Stimulated activated CD8-positive, alpha-beta memory T cell treated with anti-CD3 and anti-CD28 coated beads, Interleukin-15, amount 100 ng/mL, for 1 hour (primary cell): ENCODE data around the gene SEC22C.

Source experiments
- DNase-seq: peaks from one replicate; pipeline ENCODE4 v3.0.0-alpha.2; 2020; ENCODE audit warnings: low read depth

Gene SEC22C

GRCh38 chr3:42535981-42536784, 45.6 kb downstream of the SEC22C start:
- DNase-seq = no peak

GRCh38 chr3:42533161-42533897, 48.4 kb downstream of the SEC22C start:
- no peak for DNase-seq

GRCh38 chr3:42532229-42532628, 49.5 kb downstream of the SEC22C start:
- no peak for DNase-seq

- DNase-seq = no peak
Observed at GRCh38 chr3:42531470-42531869, 50.3 kb downstream of the SEC22C start.

- no peak for DNase-seq
Observed at GRCh38 chr3:42530073-42530472, 51.7 kb downstream of the SEC22C start.

- DNase-seq = no peak
Observed at GRCh38 chr3:42529468-42529867, 52.3 kb downstream of the SEC22C start.

- no peak for DNase-seq
Observed at GRCh38 chr3:42527368-42527917, 54.3 kb downstream of the SEC22C start.

- DNase-seq = no peak
Observed at GRCh38 chr3:42526616-42527367, 55.0 kb downstream of the SEC22C start.

- DNase-seq = no peak
Observed at GRCh38 chr3:42525736-42526345, 55.9 kb downstream of the SEC22C start.

- no peak for DNase-seq
Observed at GRCh38 chr3:42525212-42525611, 56.6 kb downstream of the SEC22C start.

- DNase-seq = no peak
Observed at GRCh38 chr3:42524751-42525150, 57.0 kb downstream of the SEC22C start.

- DNase-seq = no peak
Observed at GRCh38 chr3:42520906-42521305, 60.9 kb downstream of the SEC22C start.

GRCh38 chr3:42520336-42520735, 61.4 kb downstream of the SEC22C start:
- no peak for DNase-seq

- no peak for DNase-seq
Observed at GRCh38 chr3:42519568-42519962, 62.2 kb downstream of the SEC22C start.

GRCh38 chr3:42518800-42519567, 62.8 kb downstream of the SEC22C start:
- DNase-seq = no peak

GRCh38 chr3:42517117-42517516, 64.7 kb downstream of the SEC22C start:
- DNase-seq = no peak

- DNase-seq = no peak
Observed at GRCh38 chr3:42516443-42516842, 65.3 kb downstream of the SEC22C start.

GRCh38 chr3:42515976-42516375, 65.8 kb downstream of the SEC22C start:
- DNase-seq = no peak

- no peak for DNase-seq
Observed at GRCh38 chr3:42515391-42515916, 66.3 kb downstream of the SEC22C start.

GRCh38 chr3:42514876-42515275, 66.9 kb downstream of the SEC22C start:
- no peak for DNase-seq

- DNase-seq = no peak
Observed at GRCh38 chr3:42513521-42513920, 68.2 kb downstream of the SEC22C start.
